LHCN-M2 (cell line): ENCODE data around the gene WNT6. TPM values are rescaled to one million over a fixed set of nuclear protein-coding genes. Genes with fewer than 3 reads are reported as not detected.
"Not testable (repeated sequence)": the region's sequence is repeated elsewhere in the genome, so short reads cannot be mapped to it uniquely, and the experiment has no call there.

Source experiments
- DNase-seq: peaks from one replicate; pipeline ENCODE4 v3.0.0-alpha.2; 2012; ENCODE audit warnings: low read depth
- total RNA-seq: library from RNA; depleted of rRNA; stranded (reverse); fragments of >200 nt; gene quantifications from 2 replicates; pipeline ENCODE4 v1.2.3, GENCODE V29; 2014

The WNT6 gene
- total RNA-seq, 1 experiment from 2014 or later = 0.23 TPM

DNA sequence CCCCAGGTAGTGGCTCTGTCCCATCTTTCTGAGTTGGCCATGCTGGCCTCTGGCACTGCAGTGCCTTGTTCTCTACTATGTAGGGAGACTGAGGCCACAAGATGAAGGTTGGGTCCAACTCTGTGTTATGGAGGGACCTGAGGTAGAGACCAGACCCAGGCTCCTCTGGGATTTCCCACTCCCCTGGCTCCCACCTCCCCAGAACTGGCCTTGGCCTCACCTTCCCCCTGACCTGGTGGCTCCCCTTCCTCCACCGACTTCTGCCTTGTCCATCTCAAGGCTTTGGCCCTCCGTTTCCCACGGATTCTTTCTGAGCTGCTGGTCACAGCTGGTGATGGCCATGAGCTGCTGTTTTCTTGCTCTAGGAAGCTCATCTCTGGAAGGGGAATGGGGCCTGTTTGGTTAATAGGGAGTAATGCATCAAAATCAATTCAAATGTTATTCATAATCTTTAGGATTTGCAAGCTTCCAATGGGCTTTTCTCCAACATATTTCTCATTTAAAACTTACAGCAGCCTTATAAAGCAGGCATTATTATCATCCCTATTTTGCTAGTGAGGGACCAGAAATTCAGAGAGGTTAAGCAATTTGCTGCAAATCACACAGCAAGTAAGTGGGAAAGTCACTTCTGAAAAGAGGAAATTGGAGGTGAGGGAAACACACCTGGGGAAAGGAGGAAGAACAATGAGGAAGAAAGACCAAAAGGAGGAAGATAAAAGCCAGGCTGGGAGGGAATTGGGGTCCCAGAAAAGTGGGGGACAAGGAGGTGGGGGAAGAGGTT is 28.9 kb upstream of the WNT6 start:
- DNase-seq = no peak

DNA sequence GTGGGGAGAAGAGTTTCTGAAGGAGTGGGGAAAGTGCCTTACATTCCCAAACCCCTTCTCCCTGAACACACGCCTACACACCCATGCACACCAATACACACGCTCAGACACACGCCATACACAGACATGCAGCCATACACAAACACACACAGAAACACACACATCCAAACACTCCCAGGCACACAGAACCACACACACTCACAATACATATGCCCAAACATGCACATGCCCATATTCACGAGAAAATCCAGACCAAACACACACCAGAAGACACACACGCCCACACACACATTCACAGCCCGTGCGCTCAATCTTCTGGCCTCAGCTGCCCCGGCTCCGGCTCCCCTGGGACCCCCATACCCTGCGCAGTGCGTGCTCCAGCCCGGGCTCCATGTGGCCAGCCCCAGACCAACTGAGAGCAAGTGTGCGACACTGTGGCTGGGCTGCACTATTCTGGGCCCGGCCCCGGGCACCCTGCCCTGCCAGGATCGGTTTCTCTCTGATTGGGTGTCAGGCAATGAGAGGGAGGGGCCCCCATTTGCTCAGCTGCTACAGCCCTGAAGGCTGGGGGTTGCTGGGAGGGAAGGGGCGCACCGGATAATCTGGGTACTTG is 28.1 kb upstream of the WNT6 start, which contains the start of gene PRKAG3:
PRKAG3 (minus strand) TSS at position 426 of the 613 bp plus-strand sequence.
- DNase-seq = peak; percentile 45

DNA sequence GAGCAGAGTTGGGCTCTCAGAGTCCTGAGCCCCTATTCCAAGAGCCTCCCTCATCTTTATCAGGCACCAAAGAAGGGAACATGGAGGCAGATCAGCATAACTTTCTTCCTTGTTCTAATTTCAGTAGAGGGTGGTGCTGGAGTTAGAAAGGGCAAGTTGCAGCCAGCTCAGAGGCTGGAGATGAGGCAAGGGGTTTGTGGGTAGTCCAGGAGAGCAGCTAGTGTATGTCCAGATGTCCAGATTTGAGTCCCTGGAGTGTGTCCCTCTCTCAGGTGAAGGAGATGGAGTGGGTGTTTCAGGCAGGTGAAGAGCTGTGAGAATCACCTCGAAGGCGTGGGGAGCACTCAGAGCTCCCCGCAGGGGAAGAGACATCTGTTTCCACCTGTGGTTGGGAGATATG is 27.5 kb upstream of the WNT6 start:
- no peak for DNase-seq

DNA sequence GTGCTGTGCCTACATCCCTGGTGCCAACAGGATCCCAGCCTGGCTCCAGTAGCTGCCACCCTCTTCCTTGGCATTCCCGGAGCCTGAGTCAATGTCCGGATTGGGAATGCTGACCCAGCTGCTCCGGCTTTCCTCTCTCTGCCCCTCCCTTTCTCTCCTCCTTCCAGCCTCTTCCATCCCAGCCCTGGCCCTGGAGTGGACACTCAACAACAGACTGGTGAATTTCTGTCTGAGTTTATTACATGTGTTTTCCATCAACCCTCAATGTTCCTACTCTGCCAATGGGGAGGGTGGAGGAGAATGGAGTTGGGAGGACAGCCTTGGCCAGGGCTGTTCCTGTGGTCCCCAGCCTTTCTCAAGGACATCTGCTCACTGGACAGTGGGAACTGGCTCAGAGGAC is 27.1 kb upstream of the WNT6 start:
- DNase-seq = peak; percentile 84

DNA sequence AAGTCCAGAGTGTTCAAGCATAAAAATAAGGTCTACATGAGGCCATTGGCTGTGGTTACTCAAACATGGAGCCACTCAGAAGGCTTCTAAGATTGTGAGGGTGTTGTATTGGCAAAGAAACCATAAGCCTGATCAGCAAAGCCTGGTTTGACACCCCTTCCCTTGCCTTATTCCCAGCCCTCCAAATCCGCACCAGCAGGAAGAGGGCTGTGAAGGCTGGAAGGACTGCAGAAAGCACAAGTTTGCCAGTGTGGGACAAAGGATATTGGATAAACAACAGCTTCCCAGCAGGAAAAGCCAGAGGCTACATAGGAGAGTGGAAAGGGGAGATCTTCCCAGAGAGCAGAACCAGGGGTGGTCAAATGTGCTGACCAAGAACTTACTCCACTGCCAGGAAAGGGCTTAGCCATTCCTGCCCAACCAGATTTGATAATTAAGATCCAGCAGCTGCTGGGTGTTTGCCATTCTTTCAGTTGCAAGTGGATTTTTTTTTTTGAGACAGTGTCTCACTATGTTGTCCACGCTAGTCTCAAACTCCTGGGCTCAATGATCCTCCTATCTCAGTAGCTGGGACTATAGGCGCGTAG is 26.5 kb upstream of the WNT6 start:
- DNase-seq = peak; percentile 51

DNA sequence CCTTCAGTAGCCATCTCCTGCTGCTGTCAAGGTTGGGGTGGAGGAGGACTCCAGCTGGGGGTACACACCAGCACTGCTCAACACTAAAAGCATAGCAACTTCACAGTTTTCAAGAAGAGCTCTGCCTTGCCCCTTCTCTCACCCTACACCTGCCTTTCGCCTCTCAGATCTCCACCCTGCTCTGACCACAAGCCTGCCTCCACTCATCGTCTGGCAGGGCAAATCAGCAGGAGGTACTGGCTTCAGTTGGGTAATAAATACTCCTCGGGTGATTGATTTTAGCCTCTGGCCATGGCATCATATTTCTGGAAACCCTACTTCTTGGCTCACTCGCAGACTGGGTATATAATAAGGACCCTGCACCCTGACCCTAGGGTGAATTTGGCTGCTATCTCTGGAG is 24.9 kb upstream of the WNT6 start:
- DNase-seq = peak; percentile 60

DNA sequence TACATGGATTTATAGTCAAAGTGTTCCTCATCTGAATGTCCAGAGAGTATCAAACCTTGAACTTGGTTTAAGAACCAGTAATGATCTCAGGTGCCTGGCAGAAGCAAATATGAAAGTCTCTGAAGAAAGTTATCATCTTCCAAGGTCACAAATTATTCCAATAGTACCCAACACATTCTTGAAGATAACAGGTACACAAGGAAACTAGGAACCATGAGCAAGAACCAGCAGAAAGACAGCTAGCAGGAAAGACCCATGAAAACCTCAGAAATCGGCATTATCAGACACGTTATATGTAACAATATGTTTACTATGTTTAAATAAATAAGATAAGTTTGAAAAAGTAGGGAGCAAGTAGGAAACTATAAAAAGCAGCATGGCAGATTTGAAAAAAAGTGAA is 22.1 kb upstream of the WNT6 start:
- no peak for DNase-seq

DNA sequence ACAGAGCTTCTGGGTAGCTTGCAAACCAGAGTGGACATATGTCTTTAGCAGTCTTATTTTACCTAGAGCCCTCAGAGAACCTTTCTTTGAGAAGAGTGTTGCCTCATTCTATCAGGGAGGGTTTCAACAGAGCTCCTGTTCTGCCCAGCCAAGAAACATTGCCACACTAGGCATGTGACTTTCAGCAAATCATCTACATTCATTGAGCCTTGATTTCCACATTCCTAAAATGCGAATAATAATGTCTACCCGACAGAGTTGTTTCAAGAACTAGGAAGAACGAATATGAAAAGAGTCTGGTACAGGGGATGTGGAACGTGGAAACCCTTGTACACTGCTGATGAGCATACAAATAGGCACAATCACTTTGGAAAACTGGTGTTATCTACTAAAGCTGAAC is 20.2 kb upstream of the WNT6 start:
- no peak for DNase-seq

DNA sequence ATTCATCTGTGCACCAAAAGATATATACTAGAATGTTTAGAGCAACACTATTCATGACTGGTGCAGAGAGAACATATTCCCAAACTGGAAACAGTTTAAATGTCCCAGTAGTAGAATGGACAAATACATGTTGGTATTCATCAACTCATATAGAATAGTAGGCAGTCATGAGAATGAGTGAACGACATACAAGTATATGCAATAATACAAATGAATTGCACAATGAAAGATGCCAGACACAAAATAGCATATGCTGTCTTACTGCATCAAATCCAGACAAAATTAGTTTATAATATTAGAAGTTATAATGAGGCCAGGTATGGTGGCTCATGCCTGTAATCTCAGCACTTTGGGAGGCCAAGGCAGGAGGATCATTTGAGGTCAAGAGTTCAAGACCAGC is 19.7 kb upstream of the WNT6 start:
- DNase-seq = no peak

DNA sequence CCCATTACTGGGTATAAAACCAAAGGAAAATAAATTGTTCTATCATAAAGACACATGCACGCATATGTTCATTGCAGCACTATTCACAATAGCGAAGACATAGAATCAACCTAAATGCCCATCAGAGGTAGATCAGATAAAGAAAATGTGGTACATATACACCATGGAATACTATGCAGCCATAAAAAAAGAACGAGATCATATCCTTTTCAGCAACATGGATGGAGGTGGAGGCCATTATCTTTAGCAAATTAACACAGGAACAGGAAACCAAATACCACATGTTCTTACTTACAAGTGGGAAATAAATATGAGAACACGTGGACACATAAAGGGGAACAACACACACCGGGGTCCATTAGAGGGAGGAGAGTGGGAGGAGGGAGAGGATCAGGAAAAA is 15.3 kb upstream of the WNT6 start:
- DNase-seq = not testable (repeated sequence)

DNA sequence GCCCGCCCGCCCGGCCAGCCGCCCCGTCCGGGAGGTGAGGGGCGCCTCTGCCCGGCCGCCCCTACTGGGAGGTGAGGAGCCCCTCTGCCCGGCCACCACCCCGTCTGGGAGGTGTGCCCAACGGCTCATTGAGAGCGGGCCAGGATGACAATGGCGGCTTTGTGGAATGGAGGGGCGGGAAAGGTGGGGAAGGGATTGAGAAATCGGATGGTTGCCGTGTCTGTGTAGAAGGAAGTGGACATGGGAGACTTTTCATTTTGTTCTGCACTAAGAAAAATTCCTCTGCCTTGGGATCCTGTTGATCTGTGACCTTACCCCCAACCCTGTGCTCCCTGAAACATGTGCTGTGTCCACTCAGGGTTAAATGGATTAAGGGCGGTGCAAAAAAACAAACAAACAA is 12.6 kb upstream of the WNT6 start:
- not testable (repeated sequence) for DNase-seq

DNA sequence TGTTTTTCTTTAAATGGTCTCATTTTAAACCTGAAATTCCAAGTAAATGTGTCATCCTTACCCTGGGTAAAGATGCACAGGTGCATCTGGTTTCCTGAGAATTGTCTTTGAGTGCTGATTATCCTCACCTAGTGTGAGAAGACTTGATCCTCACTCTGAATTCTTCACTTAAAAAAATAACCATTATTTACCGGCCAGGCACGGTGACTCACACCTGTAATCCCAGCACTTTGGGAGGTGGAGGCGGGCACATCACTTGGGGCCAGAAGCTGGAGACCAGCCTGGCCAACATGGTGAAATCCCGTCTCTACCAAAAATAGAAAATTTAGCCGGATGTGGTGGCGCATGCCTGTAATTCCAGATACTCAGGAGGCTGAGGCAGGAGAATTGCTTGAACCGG is 9.9 kb upstream of the WNT6 start:
- DNase-seq = no peak

DNA sequence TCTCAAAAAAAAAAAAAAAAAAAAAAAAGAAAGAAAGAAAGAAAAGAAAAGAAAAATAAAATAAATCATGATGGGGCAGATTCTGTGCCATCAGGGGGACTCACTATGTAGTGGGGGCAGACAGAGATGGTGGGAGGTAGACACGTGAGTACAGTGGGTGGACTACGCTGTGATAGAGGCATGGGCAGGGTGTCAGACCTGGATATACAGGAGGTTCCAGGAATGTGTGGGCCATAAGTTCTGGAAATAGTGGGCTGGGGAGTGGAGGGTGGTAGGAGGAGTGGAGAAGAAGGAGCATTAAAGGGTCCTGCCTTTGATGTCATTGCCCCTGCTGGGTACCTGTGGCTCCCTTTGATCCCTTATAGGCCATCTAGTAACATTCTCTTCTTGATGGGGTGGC is 8.8 kb upstream of the WNT6 start:
- no peak for DNase-seq

DNA sequence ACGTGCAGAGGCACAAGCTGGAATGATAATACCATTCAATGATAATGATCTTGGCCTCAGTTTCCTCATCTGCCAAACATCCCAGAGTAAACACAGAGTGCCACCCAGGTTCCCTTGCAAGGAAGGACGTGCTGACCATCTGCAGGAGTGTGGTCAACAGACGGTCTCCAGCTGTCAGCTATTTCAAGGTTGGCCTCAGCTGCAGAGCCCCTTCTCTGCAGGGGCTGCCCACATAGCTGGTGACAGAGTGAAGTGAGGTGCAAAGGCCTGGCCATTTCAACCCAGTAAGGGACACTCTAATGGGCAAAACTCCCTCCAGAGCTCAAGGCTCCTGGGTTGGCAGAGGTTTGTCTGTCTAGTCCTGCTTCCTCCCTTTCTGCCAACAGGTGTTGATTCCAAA is 8.3 kb upstream of the WNT6 start:
- DNase-seq = no peak

DNA sequence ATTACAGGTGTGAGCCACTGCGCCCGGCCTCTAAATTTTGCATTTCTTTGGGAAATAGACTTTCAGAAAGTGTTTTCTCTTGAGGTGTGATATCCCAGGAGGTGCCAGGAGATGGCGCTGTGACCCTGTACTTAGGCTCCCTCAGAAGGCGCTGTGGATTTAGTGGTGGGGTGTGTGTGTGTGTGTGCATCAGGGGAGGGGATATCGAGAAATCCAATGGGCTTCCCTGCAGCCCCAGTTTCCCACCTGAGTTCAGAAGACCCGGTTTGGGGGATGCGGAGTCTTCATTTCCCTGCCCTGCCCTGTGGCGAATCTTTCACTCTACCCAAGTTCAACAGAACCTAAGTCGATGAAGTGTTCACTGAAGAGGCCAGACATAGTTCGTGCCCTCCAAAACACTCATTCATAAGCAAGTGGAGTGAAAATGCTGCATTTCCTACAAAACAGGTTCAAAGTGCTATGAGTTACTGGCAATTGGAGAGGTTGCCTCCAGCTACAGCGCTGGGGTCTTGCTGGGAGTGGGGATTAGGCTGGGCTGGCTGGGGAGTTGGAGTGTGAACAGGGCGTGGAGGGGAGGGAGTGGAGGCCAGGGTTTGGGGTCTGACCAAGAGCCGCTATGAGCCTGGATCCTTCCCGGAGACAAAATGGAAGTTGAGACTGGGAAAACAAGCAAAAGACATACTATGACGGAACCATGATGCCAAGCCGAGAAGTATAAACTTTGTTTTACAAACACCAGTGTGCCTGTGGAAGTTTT is 6.5 kb upstream of the WNT6 start:
- peak; percentile 41 for DNase-seq

DNA sequence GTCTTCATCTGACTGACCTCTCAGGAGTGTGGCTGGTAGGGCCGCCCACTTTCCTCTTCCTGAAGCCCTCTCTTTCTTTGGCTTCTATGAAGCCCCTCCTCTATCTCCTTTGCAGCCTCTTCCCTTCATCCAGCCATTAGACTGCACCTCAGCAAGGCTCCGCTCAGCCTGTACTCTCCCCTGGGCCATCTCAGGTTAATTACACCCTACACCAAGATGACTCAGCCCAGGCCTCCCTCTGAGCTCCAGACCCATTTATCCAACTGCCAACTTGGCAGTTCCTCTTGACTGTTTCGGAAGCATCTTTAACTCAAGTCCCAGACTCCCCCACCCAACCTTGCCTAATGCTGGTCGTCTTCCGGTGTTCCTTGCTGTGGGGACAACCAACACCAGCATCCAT is 5.8 kb upstream of the WNT6 start:
- peak; percentile 23 for DNase-seq

DNA sequence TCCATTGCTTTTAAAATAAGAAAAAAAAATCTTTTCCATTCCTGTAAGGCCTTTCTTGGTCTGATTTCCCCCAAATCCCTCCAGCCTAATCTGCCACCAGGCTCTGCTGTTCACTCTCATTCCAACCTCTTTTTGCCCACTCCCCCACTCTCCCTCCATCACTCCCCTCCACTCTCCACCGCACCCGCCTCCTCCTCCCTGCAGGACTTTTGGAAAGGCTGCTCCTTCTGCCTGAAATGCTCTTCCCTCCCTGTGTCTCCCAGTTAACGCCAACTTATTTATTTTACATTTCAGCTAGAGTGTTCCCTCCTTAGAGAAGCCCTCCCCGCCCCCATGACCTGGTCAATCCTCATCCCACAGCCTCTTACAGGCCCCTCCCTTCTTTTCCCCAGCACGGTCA is 4.7 kb upstream of the WNT6 start:
- no peak for DNase-seq

DNA sequence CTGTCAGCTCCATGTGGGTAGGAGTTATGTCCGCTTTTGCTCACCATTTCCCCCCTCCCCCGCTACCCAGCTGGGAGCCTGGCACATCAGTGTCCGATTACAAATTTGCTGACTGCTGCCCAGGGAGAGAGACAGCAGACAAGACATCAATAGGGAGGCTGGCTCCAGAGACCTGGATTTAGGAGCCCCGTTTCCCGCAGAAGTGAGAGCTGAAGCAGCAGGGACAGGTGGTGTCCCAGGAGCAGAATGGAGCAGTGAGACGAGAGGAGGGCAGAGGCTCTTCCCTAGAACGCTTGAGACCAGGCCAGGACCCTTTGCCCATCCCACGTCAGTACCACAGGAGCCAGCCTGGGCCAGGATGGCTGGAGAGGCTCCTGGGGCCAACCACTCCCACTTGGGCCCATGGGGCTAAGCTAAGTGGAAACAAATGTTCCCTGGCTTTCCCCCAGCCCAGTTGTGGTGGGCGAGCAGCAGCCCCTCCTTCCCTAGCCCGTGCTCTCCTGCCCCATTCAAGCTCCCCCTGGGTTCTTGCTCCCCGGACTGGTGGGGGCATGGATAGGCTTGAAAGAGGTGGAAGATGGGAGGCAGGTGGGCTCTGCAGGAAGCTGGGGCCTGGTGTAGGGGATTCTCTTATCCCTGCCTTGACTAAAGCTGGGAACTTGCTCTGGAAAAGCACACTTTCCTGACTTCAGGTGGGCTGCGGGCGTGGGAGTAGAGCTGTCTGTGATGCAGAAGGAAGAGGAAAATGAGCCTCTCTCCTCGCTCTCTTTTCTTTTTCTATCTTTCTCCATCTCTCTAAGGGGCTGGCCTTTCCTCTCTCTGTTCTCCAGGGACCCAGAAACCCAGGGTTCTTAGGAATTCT is 4.1 kb upstream of the WNT6 start:
- DNase-seq = no peak

DNA sequence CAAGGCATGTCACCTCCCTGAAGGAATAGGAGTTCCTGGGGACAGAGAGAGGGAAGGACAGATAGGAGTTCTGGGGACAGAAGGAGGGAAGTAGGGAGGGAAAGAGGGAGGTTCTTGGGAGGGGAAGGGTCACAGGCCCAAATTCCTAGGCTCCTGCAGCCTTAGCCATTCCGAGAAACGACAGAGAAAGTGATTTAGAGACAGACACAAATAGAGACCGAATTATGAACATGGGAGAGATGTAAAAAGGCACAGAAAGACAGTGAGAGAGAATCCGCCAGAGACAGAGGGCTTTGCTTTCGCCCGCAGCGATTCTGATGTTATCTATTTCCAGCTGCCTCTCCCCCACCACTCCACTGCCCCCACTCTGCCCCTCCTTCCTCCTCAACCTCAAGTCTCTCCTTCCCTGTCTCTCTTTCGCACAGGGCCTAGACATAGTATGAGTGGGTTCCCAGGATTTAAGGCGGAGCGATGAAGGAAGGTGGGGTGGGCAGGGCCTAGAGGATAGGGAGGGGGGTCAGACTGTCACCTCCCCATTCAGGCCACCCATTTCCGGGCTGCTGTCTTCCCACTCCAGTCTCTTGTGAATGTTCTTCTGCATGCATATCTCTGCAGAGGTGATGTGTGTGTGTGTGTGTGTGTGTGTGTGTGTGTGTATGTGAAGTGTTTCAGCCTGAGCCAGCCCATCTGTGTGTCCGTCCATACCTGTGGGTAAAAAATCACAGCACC is 3.3 kb upstream of the WNT6 start:
- no peak for DNase-seq

DNA sequence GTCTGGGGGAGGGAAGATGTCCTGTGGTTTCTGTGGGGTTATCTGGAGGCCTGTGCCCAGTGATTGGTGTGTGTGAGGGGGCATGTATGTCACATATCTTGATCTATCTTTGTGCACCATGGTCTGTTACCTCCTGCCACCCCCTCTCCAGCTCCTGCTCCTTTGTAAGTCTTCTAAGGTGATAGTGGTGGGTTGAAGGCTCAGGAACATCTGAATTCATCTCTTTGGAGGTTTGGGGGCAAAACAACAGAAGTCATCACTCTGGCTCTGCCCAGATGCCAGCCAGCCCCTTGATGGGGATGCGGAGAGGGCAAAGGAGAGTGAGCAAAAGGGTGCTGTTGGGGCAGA is 2.7 kb upstream of the WNT6 start:
- DNase-seq = no peak
